Measurements from ENCODE around the gene PIK3C2G. TPM values are rescaled to one million over a fixed set of nuclear protein-coding genes. Genes with fewer than 3 reads are reported as not detected.

Gene PIK3C2G
- total RNA-seq, 4 donors from 2014 or later: 0.30 TPM; not detected in 3

DNA sequence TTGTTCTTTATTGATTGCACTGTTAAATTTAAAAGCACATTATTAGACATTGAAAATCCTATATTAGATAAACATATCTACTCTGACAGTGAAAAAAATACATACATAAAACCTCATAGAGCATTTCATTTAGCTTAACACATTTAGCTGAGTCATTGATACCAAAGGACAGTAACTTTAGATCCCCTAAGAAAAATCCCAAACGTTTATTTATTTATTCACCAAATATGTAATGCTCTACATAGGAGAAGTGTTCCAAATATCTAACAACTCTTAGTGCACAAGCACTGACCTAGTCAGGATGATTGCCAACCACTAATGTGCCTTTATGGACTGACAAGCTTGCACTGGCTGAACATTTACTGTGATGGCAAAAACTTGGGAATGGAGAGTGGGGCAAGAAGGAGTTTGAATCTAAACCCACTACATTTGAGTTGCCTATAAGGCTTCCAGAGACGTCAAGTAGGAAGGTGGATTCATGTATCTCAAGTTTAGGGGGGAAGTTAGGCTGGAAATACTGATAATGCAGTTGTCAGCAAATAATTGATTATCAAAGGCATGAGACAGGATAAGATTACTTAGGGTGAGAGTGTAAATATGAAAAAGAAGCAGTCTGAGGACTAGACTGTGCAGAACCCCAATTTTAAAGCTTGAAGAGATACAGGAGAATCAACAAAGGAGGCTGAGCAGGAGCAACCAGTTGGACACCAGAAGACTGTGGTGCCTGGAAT is 320.1 kb downstream of the PIK3C2G start:
- H3K27me3 ChIP-seq: no peaks in the 10 kb centered on the region
- TF ChIP-seq POLR2A (IDR thresholded peaks at IDR 0.05) (no peak), EP300 (IDR thresholded peaks at IDR 0.05) (no peak)
- TF ChIP-seq, protein P1, sequence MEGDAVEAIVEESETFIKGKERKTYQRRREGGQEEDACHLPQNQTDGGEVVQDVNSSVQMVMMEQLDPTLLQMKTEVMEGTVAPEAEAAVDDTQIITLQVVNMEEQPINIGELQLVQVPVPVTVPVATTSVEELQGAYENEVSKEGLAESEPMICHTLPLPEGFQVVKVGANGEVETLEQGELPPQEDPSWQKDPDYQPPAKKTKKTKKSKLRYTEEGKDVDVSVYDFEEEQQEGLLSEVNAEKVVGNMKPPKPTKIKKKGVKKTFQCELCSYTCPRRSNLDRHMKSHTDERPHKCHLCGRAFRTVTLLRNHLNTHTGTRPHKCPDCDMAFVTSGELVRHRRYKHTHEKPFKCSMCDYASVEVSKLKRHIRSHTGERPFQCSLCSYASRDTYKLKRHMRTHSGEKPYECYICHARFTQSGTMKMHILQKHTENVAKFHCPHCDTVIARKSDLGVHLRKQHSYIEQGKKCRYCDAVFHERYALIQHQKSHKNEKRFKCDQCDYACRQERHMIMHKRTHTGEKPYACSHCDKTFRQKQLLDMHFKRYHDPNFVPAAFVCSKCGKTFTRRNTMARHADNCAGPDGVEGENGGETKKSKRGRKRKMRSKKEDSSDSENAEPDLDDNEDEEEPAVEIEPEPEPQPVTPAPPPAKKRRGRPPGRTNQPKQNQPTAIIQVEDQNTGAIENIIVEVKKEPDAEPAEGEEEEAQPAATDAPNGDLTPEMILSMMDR (IDR thresholded peaks at IDR 0.05): no peak

DNA sequence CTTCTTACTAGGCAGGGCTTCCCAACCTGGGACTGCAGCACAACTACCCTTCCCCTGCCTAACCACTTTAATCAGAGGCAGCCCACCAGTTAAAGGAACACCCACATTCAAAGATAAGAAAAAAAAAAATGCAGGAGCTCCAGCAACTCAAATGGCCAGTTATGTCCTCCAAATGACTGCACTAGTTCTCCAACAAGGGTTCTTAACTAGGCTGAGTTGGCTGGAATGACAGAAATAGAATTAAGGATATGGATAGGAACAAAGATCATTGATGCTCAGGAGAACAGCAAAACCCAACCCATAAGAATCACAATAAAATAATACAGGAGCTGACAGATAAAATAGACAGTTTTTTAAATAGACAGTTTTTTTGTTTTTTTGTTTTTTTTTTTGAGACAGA is 322.3 kb downstream of the PIK3C2G start:
- no peaks in the 10 kb centered on the region for H3K27me3 ChIP-seq
- no peak overlapping the region for H3K4me3 ChIP-seq
- no peak for TF ChIP-seq EP300 (IDR thresholded peaks at IDR 0.05)
- TF ChIP-seq, protein P1 (IDR thresholded peaks at IDR 0.05): no peak
- TF ChIP-seq POLR2A (IDR thresholded peaks at IDR 0.05): no peak
- H3K4me1 ChIP-seq: no peaks in the 10 kb centered on the region
- H3K36me3 ChIP-seq: no peaks in the 10 kb centered on the region
- H3K9me3 ChIP-seq: peaks cover 0 to 33% (median 1%) of the 10 kb centered on the region in 4 donors
- DNase-seq (ENCODE audit: low spot score in 2 of 2): no peak
- no peak overlapping the region for H3K27ac ChIP-seq

More for the DNA sequence above, 320.1 kb downstream of the PIK3C2G start:
- peaks cover 0 to 20% (median 1%) of the 10 kb centered on the region in 4 donors for H3K9me3 ChIP-seq
- 59 to 61% methylated on average over 2 of the region's 2 CpGs for WGBS, 2 donors
- no peak overlapping the region for H3K27ac ChIP-seq
- no peaks in the 10 kb centered on the region for H3K4me1 ChIP-seq
- no peak for DNase-seq (ENCODE audit: low spot score in 2 of 2)
- H3K36me3 ChIP-seq: no peaks in the 10 kb centered on the region
- no peak overlapping the region for H3K4me3 ChIP-seq

DNA sequence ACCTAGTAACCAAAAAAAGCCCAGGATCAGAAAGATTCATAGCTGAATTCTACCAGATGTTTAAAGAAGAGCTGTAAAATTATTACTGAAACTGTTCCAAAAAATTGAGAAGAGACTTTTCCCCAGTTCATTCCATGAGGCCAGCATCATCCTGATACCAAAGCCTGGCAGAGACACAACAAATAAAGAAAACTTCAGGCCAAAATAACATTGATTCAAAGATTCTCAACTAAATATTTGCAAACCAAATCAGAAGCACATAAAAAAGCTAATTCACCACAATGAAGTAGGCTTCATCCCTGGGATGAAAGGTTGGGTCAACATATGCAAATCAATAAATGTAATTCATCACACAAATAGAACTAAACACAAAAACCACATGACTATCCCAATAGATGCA is 325.3 kb downstream of the PIK3C2G start:
- H3K36me3 ChIP-seq: no peaks in the 10 kb centered on the region
- no peak for TF ChIP-seq EP300 (IDR thresholded peaks at IDR 0.05)
- TF ChIP-seq POLR2A (IDR thresholded peaks at IDR 0.05): no peak
- TF ChIP-seq, protein P1 (IDR thresholded peaks at IDR 0.05): no peak
- H3K27me3 ChIP-seq: no peaks in the 10 kb centered on the region
- no peaks in the 10 kb centered on the region for H3K4me1 ChIP-seq
- no peak overlapping the region for H3K4me3 ChIP-seq
- no peak for DNase-seq (ENCODE audit: low spot score in 2 of 2)
- no peak overlapping the region for H3K27ac ChIP-seq
- peaks cover 0 to 33% (median 1%) of the 10 kb centered on the region in 4 donors for H3K9me3 ChIP-seq

DNA sequence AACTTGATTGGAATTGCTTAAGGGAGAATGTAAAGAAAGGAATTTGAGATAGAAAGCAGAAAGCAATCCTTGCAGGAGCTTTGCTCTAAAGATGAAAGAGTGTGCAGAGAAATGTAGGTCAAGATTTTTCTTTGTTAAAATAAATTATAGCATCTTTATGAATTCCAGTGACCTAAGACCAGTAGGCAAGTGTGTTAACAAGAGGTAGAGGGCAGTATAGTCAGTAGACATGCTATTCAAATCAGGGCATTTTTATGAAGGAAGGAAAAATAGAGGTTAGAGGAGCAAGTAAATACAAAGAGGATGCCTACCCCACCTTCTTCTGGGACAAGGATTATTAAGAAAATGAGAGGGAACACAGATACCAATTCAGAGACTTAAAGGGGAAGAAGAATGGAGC is 328.0 kb downstream of the PIK3C2G start:
- Histone ChIP-seq H3K27ac (no peak overlapping the region), H3K4me3 (no peak overlapping the region), H3K9me3 (peaks cover 0 to 16% (median 0%) of the 10 kb centered on the region in 4 donors), H3K36me3 (no peaks in the 10 kb centered on the region), H3K4me1 (no peaks in the 10 kb centered on the region), H3K27me3 (no peaks in the 10 kb centered on the region)
- DNase-seq (ENCODE audit: low spot score in 2 of 2): no peak
- TF ChIP-seq, protein P1 (IDR thresholded peaks at IDR 0.05): no peak
- no peak for TF ChIP-seq POLR2A (IDR thresholded peaks at IDR 0.05)
- no peak for TF ChIP-seq EP300 (IDR thresholded peaks at IDR 0.05)

DNA sequence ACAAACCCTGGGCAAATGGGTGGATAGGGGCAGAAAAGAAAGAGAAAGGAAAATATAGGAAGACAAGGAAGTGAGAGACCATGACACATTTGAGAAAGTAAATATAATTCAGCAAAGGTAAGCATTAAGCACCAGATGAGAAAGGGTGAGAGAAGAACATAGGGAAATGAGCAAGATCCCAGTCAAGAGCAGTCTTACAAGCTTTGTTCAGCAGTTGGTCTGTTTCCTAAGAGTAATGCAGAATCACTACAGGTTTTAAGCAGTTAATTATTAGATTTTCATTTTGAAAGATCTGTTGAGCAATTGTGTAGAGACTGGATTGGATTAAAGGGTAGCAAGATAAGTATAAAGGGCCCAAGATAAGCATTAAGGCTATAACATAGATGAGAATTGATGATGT is 330.2 kb downstream of the PIK3C2G start:
- no peak for TF ChIP-seq POLR2A (IDR thresholded peaks at IDR 0.05)
- TF ChIP-seq, protein P1 (IDR thresholded peaks at IDR 0.05): no peak
- TF ChIP-seq EP300 (IDR thresholded peaks at IDR 0.05): no peak
- DNase-seq (ENCODE audit: low spot score in 2 of 2): no peak
- no peaks in the 10 kb centered on the region for H3K4me1 ChIP-seq

More for the DNA sequence above, 330.2 kb downstream of the PIK3C2G start:
- Histone ChIP-seq H3K27ac (no peak overlapping the region), H3K9me3 (peaks cover 0 to 13% (median 0%) of the 10 kb centered on the region in 4 donors), H3K4me3 (no peak overlapping the region), H3K36me3 (no peaks in the 10 kb centered on the region), H3K27me3 (no peaks in the 10 kb centered on the region)

All from tibial nerve (tissue), 4 donors.